ENCODE measurements around the gene SKIC8. TPM values are rescaled to one million over a fixed set of nuclear protein-coding genes. Genes with fewer than 3 reads are reported as not detected.

SKIC8 gene
- total RNA-seq, 1 experiment from 2014 or later: 56.2 TPM

DNA sequence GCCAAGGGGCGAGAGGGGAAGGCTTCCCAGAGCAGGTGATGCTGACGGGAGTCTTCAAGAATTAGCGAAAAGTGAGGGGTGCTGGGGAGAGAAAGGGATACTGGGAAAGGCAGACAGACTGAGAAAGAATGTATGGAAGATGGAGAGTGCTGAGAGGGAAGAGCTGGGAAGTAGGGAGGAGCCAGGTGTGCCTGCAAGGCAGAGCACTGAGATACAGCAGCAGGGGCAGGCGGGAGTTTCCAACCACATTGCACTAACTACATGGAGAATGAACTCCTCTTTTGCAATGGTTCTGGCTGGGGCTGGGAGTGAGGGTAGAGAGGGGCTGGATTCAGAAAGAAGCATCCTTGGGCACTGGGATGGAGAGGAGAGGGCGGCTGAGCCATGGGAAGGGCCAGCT, 24.7 kb upstream of the SKIC8 start:
- peaks cover 6% of the 10 kb centered on the region for H3K4me1 Mint-ChIP-seq (ENCODE audit: insufficient read depth, unreplicated experiment)
- H3K4me3 Mint-ChIP-seq (ENCODE audit: unreplicated experiment): no peak overlapping the region
- POLR2A ChIA-PET: interaction anchor here (0.9 kb wide), 1 partner anchor 25 kb away, joined by 3 read pairs; the partner anchor contains the start of gene SKIC8
- no peak overlapping the region for H3K27ac Mint-ChIP-seq (ENCODE audit: low read depth, unreplicated experiment)
- no TSS peak for BruUV-seq (replicated peaks)
- intact Hi-C loops (cut with micrococcal nuclease): no loop called here
- CTCF ChIA-PET: no interaction called here
- no peaks in the 10 kb centered on the region for H3K36me3 Mint-ChIP-seq (ENCODE audit: insufficient read depth, unreplicated experiment)
- H3K27me3 Mint-ChIP-seq (ENCODE audit: insufficient read depth, unreplicated experiment): no peaks in the 10 kb centered on the region
- no peaks in the 10 kb centered on the region for H3K9me3 Mint-ChIP-seq (ENCODE audit: unreplicated experiment)
- TF ChIP-seq, protein P1, sequence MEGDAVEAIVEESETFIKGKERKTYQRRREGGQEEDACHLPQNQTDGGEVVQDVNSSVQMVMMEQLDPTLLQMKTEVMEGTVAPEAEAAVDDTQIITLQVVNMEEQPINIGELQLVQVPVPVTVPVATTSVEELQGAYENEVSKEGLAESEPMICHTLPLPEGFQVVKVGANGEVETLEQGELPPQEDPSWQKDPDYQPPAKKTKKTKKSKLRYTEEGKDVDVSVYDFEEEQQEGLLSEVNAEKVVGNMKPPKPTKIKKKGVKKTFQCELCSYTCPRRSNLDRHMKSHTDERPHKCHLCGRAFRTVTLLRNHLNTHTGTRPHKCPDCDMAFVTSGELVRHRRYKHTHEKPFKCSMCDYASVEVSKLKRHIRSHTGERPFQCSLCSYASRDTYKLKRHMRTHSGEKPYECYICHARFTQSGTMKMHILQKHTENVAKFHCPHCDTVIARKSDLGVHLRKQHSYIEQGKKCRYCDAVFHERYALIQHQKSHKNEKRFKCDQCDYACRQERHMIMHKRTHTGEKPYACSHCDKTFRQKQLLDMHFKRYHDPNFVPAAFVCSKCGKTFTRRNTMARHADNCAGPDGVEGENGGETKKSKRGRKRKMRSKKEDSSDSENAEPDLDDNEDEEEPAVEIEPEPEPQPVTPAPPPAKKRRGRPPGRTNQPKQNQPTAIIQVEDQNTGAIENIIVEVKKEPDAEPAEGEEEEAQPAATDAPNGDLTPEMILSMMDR (IDR thresholded peaks at IDR 0.05; ENCODE audit: unreplicated experiment): no peak
- no peak for DNase-seq (ENCODE audit: unreplicated experiment)

DNA sequence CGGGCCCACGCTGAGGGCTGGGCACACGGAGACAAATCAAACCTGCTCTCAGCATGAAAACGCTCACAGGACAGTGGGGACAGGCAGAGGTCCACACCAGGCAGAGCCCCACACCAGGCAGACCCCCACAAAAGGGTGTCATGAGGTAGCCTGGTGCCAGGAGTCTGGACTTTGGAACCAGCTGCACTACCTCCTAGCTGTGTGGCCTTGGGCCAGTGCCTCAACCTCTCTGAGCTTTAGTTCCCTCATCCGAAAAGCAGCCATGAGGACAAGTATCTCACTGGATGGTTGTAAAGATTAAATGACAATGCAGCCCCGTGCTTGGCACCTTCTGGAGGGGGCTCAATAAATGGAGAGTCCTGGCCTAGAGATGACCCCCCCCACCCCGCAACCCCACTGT, 24.3 kb upstream of the SKIC8 start:
- no peak for DNase-seq (ENCODE audit: unreplicated experiment)
- Mint-ChIP-seq H3K36me3 (ENCODE audit: insufficient read depth, unreplicated experiment) (no peaks in the 10 kb centered on the region), H3K4me3 (ENCODE audit: unreplicated experiment) (no peak overlapping the region), H3K27ac (ENCODE audit: low read depth, unreplicated experiment) (no peak overlapping the region), H3K27me3 (ENCODE audit: insufficient read depth, unreplicated experiment) (no peaks in the 10 kb centered on the region), H3K9me3 (ENCODE audit: unreplicated experiment) (no peaks in the 10 kb centered on the region), H3K4me1 (ENCODE audit: insufficient read depth, unreplicated experiment) (peaks cover 6% of the 10 kb centered on the region)
- CTCF ChIA-PET: interaction anchor here (1.3 kb wide), 1 partner anchor 15 kb away, joined by 4 read pairs; no protein-coding TSS in a partner anchor
- intact Hi-C loops (cut with micrococcal nuclease): no loop called here
- POLR2A ChIA-PET: interaction anchor here (0.6 kb wide), 2 partner anchors 168 to 719 kb away, joined by 3 read pairs; no protein-coding TSS in a partner anchor
- BruUV-seq (replicated peaks): no TSS peak
- TF ChIP-seq, protein P1 (IDR thresholded peaks at IDR 0.05; ENCODE audit: unreplicated experiment): no peak

DNA sequence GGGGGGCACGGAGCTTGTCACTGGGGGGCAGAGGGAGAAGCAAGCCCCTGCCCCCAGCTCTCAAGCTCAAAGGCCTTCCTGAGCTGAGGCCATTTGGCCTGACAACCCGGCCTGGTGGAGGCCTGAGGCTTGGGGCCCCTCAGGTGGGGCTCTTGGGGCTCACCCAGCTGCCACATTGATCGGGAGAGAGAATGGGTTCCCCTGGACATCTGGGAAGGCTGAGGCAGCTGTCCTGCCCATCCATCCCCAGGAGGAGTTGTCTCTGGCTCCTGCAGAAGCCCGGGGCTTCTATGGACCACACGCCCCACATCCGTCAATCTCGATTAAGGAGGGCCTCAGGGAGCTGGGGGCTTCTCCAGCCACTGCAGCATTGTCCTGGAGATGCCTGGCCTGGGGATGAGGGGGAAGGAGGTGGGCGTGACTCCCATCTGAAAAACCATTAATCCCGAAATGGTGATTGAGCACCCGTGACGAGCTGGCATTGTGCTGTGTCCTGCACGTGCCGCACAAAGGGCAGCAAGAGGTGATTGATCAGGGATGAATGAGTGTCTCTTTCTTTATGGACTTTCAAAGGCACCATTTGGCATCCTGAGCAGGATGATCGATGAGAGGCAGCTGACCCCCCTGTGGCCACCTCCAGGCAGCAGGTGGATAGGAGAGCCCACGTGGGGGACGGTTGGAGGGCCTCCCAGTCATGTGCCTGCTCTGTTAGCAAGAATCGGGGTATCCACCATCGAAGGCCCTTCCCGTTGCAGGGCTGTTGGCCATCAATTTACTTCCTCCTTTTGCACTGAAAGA, 23.5 kb upstream of the SKIC8 start:
- H3K4me1 Mint-ChIP-seq (ENCODE audit: insufficient read depth, unreplicated experiment): peaks cover 6% of the 10 kb centered on the region
- CTCF ChIA-PET: interaction anchor here (0.7 to 1.3 kb wide), 2 partner anchors 10 to 14 kb away, joined by 3 to 4 read pairs; no protein-coding TSS in a partner anchor
- no peak overlapping the region for H3K4me3 Mint-ChIP-seq (ENCODE audit: unreplicated experiment)
- TF ChIP-seq, protein P1 (IDR thresholded peaks at IDR 0.05; ENCODE audit: unreplicated experiment): no peak
- H3K36me3 Mint-ChIP-seq (ENCODE audit: insufficient read depth, unreplicated experiment): no peaks in the 10 kb centered on the region
- intact Hi-C loops (cut with micrococcal nuclease): no loop called here
- no peak overlapping the region for H3K27ac Mint-ChIP-seq (ENCODE audit: low read depth, unreplicated experiment)
- no peak for DNase-seq (ENCODE audit: unreplicated experiment)
- H3K9me3 Mint-ChIP-seq (ENCODE audit: unreplicated experiment): no peaks in the 10 kb centered on the region
- no TSS peak for BruUV-seq (replicated peaks)
- no peaks in the 10 kb centered on the region for H3K27me3 Mint-ChIP-seq (ENCODE audit: insufficient read depth, unreplicated experiment)
- POLR2A ChIA-PET: interaction anchor here (0.6 to 0.7 kb wide), 3 partner anchors 10 to 720 kb away, joined by 3 read pairs; no protein-coding TSS in a partner anchor

DNA sequence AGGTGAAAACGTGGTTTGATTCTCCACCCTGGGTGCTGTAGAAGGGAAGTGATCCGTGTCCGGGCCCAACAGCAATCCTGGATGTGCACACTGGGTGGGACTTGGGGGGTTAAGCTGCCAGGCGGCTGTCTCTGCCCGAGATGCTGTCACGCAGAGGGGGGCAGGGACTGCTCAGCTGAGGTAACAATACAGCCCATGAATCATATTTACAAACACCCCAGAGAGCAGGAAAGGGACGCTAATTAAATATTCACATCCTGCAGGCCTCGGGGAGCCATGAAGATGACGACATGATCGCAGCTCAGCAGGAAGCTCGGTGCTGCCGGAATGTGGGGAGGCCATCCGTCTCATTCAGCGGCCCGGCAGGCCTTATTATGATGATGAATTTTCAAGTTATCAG, 22.8 kb upstream of the SKIC8 start:
- Mint-ChIP-seq H3K4me3 (ENCODE audit: unreplicated experiment) (no peak overlapping the region), H3K36me3 (ENCODE audit: insufficient read depth, unreplicated experiment) (no peaks in the 10 kb centered on the region), H3K9me3 (ENCODE audit: unreplicated experiment) (no peaks in the 10 kb centered on the region), H3K27me3 (ENCODE audit: insufficient read depth, unreplicated experiment) (no peaks in the 10 kb centered on the region), H3K27ac (ENCODE audit: low read depth, unreplicated experiment) (no peak overlapping the region), H3K4me1 (ENCODE audit: insufficient read depth, unreplicated experiment) (peaks cover 9% of the 10 kb centered on the region)
- POLR2A ChIA-PET: interaction anchor here (0.7 kb wide), 1 partner anchor 10 kb away, joined by 3 read pairs; no protein-coding TSS in a partner anchor
- CTCF ChIA-PET: no interaction called here
- no TSS peak for BruUV-seq (replicated peaks)
- TF ChIP-seq, protein P1 (IDR thresholded peaks at IDR 0.05; ENCODE audit: unreplicated experiment): no peak
- DNase-seq (ENCODE audit: unreplicated experiment): no peak
- intact Hi-C loops (cut with micrococcal nuclease): no loop called here

Data from MCF 10A (cell line).